NCI-H1436 (cell line): Measurements from ENCODE around the gene E2F4.
A peak's percentile ranks its signal among the peaks of the same experiment; 100 is the strongest.

Source experiments
- DNase-seq: peaks from one replicate; lab custom pipeline; 2025; lab: John Stamatoyannopoulos, UW

The E2F4 gene

GRCh38 chr16:67235816-67236562, 44.0 kb downstream of the E2F4 start:
- no peak for DNase-seq

GRCh38 chr16:67236563-67237395, 44.8 kb downstream of the E2F4 start:
- DNase-seq, result no peak

GRCh38 chr16:67237396-67238277, 45.7 kb downstream of the E2F4 start:
- no peak for DNase-seq

DNA sequence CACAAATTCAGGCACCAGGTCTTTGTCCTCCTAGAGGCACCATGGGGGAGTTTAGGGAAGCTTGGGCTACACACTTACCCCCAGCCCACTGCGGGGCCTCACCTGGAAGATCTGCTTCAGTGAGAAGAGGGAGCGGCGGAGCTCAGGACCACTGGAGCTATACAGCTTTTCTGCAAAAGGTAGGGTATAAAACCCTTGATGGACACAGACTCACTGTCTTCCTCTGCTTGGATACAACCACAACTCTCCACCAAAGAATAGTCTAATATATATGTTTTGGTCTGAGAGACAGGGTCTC, 46.3 kb downstream of the E2F4 start:
- DNase-seq, result no peak

GRCh38 chr16:67238806-67239470, 47.0 kb downstream of the E2F4 start:
- DNase-seq, result no peak

DNA sequence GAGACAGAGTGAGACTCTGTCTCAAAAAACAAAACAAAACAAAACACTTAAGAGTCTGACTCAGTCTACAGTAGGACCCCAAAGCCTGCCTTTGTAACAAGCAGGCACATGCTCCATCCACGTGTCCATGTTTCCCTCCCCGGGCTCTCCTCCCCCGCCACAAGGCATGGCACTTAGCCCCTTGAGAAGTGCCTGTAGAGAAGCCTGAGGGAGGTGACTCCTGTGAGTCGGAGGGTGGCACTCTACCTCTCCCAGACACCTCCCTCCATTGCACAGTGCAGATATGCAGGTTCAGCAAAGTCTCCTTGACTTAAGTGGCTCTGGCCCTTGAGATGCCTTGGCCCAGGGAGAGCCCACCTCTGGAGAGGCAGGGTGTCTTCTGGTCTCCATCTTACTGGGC, 48.6 kb downstream of the E2F4 start:
- DNase-seq, result no peak

DNA sequence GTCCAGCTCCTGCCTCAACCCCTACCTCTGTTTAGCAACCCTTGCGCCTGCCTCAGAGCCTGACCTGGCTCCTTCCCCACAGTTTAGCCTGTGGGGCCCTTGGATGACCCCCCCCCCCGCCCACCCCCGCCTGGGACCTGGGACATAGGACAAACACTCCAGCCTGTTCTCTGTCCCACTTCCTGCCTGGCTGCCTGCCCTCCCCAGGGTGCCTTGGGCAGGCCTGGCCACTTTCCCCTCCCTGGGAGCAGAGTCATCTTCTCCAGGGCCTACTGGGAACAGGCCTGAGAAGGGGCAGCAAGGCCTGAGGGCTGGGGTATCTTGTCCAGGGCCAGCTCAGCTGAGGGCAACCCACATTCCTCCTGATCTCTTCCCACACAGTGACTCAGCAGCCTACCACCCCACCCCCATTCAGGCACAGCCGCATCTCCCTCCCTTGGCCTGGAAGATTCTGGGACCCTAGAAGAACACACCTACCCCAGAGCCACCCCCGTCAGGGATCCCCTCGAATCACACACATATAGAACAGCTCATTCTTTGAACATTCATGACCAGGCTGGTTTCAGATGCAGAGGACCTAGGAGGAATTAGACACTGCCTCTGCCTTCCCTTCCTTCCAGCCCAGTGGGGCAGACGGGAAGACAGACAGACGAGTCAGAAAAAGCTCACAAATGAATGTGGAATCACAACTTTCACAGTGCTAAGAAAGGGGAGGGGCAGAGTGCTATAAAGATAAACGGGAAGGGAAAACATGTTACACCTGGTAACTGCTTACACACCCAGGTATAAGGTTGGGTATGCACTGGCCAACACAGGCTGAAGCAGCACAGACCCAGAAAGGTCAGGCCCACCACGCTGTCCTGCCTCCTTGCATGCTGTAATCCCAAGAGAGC, 49.3 kb downstream of the E2F4 start:
- no peak for DNase-seq

DNA sequence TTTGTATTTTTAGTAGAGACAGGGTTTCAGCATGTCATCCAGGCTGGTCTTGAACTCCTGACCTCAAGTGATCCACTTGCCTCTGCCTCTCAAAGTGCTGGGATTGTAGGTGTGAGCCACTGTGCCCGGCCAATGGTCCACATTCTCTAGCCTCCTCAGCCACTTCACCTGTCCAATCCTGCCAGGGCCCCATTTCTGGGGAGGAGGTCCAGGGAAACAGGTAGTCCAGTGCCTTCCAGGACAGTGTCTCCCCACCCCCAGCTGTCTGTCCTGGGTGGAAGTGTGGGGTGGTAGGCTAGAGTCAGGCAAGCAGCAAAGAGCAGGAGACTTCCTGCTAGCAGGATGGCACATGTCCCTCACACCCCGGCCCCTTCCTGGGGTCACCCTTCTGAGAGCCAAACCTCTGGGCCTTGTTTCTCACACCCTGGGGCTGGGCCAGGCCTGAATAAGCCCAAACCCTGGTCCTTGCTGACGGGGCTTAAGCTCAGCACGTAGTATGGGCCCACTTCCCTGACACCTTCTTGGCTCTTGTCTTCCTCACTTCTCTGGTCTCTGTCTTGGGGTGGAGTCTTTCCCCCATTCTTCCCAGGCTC, 50.3 kb downstream of the E2F4 start:
- no peak for DNase-seq

DNA sequence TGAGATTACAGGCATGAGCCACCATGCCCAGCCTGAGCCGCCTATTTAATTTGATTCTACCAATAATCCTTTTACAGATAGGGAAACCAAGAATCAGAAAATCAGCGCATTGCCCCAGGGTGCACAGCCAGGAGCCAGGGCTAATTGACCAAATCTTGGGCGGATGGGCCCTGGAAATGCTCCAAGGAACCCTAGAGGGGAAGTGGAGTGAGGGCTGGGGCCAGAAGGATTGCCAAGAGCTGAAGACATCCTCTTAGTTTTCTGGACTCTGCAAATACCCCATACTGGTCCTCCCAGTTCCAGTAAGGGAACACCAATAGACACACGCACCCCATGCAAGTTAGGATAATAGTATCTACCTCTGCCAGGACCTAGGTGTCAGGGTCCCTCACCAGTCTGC, 51.5 kb downstream of the E2F4 start:
- DNase-seq, result no peak

- no peak for DNase-seq
Measured at GRCh38 chr16:67244387-67245185, 52.6 kb downstream of the E2F4 start.

- DNase-seq, result no peak
Measured at GRCh38 chr16:67245186-67245585, 53.2 kb downstream of the E2F4 start.

DNA sequence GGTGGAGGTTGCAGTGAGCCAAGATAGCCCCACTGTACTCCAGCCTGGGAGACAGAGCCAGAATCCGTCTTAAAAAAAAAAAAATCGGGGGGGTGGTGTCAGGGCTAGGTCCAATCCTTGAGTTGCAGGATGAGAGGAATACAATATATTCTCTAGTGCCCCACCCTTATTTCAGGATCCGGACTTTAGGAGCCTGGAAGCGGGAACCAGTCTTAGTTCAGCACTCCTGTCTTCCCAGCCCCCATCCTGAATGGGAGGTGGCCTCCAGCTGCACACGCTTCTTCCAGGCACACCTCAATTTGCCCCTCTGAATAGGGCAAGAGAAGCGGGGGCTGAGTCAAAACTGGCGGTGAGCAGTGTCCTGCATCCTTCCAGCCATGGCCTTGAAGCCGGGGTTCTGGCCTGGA, 53.7 kb downstream of the E2F4 start:
- DNase-seq, result no peak

GRCh38 chr16:67246081-67246755, 54.3 kb downstream of the E2F4 start:
- DNase-seq, result peak; percentile 46

DNA sequence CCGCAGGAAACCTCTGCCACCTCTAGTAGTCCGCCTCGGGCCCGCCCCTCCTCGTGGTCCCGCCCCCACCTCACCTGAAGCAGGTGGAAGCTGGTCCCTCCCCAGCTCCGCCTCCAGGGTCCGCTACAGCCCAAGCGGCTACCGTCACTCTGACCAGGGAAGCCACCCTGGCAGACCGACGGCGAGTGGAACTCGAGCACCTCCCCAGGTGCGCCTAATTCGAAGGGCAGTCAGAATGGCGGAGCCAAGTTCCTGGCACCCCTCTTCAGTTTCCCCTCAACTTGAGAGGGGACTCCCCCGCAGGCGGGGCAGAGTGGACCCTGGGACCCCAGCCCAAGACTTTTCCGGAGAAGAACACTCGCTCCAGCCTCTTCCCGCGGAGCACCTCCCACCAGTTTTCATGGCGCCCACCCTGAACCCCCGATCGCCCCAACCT, 54.8 kb downstream of the E2F4 start:
- peak; percentile 37 for DNase-seq

DNA sequence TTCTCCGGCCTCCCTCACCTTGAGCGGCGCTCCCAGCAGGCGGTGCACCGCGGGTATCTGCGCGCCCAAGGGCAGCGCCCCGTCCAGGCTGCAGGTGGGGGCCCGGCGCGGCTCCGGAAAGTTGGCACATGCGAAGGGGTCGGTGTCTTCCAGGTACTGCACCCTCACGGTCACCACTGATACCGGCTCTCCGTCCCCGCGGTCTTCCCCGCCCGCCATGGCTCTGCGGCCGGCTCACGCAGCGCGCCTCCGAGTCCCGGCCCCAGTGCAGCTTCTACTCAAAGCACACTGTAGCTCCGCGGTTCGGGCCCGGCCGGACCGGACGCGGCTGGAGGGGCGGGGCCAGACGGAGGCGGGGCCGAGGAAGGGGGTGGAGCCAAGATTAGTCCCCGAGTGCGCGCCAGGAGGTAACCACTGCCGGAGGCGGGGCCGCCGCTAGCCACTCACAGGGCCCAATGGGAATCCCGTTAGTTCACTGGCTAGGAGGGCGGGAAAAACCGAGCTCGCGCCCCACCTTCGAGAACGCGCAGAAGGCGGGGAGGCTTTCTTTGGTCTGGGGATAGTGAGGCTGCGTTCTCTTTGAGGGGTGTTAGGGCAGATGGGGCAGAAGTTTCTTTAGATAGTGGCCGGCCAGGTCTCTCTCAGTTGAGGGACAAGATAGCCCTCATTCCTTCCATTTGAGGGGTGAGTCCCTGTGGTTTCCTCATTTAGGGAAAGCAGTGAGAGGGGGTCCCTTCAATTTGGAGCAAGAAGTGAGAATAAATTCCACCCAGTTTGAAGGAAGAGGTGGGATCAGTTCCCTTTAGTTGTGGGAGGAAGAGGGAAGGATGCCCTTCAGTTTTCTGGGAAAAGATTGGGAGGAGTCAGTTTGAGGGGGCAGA, 55.5 kb downstream of the E2F4 start, which contains the start of gene FHOD1:
Gene FHOD1, minus strand, starts transcription at position 290 of the 881 bp plus-strand sequence. Its CDS starts 71 bp downstream, at position 219.
- peak; percentile 90 for DNase-seq

DNA sequence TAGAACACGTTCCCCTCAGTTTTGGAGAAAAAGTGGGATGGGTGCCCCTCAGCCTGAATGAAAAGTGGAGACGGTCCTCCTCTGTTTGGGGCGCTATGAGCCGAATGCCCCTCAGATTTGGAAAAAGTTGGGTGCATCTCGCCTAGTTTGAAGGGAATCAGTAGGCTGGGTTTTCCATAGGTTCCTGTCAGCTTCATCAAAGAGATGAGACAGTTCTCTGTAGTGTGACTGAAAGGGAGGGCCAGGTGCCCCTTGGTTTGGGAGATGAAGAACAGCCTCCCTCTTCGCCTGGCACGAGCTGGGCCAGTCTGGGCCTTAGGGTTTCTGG, 56.1 kb downstream of the E2F4 start:
- DNase-seq, result no peak
